ENCODE data around the gene RTF2.

DNA sequence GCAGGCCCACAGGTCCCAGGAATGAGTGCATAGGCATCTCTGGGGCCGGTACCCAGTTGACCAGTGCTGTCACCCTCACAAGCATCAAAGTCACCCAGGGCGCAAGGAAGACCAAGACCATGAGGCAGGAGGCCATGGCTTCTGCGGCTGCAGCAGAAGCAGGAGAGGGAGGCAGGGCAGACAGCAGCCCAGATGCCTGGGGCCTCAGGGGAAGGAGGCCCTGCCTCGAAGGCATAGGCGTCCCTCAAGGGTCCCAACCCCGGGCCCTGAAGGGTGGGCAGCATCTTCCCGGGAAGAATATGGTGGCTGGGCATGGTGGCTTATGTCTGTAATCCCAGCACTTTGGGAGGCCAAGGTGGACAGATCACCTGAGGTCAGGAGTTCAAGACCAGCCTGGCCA is 59.1 kb downstream of the RTF2 start:
- no peak for TF ChIP-seq POLR2A (IDR thresholded peaks at IDR 0.05)
- TF ChIP-seq, protein P1, sequence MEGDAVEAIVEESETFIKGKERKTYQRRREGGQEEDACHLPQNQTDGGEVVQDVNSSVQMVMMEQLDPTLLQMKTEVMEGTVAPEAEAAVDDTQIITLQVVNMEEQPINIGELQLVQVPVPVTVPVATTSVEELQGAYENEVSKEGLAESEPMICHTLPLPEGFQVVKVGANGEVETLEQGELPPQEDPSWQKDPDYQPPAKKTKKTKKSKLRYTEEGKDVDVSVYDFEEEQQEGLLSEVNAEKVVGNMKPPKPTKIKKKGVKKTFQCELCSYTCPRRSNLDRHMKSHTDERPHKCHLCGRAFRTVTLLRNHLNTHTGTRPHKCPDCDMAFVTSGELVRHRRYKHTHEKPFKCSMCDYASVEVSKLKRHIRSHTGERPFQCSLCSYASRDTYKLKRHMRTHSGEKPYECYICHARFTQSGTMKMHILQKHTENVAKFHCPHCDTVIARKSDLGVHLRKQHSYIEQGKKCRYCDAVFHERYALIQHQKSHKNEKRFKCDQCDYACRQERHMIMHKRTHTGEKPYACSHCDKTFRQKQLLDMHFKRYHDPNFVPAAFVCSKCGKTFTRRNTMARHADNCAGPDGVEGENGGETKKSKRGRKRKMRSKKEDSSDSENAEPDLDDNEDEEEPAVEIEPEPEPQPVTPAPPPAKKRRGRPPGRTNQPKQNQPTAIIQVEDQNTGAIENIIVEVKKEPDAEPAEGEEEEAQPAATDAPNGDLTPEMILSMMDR (IDR thresholded peaks at IDR 0.05) = no peak
